NCI-H774 (cell line): ENCODE measurements around the gene ULK4.

ENCODE experiments used
- DNase-seq: peaks from one replicate; lab custom pipeline; 2025; lab: John Stamatoyannopoulos, UW

Gene ULK4

DNA sequence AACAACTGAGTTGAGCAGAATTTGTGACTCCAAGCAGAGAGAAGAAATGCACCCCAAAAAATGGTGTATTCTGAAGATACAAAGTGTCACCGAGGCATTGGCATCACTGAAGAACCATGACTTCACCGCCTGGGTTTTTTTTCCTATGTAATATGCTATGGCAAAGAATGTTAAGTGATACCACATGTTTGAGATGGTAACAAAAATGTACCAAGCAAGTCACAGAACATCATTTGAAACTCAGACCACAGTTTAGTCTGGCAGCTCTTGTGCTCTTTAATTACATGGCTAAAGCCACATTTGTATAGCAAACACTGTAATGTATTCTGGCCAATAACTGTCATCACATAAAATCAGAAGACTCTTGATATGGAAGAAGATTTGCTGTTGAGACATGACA lies 323.5 kb downstream of the ULK4 start:
- DNase-seq, result no peak

DNA sequence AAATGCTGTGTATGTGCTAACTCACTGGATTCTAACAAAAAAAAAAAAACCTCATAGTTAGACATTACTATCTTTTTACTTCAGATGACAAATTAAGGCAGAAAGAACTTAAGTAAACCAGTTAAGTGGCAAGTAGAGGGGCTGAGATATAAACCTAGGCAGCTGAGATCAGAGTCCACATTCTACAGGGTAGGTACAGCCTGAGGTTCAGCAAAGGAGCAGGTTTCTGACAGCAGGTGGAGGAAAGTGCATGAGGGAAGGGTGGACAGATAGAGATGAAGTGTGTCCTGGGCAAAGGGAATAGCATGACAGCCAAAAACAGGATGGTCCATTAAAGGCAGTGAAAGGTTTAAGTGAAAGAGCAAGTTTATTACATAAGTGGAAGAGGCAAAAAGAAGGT lies 329.2 kb downstream of the ULK4 start:
- no peak for DNase-seq

DNA sequence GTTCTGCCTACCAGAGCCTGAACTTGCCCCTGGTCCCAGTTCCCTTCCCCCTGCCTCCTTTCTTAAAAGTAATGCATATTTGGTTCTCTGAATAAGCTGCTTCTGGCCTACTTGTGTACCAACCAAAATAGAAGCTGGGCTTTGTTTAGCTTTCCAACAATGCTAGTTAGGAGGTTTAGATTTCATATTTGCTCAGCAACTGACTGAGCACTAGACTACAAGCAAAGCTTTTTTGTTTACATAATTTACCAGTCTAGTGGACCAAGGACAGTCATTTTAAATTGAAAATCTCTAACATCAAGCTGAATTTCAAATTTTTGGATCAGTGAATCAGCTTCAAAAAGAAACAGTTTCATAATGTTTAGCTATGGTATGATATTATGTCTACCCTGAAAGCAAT lies 331.2 kb downstream of the ULK4 start:
- DNase-seq, result peak; percentile 3

DNA sequence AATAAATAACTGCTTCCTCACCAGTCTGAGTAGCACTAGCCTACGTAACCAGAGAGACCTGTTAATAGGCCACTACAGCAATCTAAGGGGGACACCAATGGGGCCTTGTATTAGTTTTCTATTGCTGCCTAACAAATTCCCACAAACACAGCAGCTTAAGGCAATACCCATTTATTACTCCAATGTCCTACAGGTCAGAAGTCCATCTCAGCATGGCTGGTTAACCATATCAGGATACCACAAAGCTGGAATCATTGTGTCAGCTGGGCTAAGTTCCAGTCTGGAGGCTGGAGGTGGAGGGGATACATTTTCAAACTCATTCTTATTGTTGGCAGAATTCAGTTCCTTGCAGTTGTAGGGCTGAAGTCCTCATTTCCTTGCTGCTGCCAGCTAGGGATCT lies 331.9 kb downstream of the ULK4 start:
- no peak for DNase-seq

DNA sequence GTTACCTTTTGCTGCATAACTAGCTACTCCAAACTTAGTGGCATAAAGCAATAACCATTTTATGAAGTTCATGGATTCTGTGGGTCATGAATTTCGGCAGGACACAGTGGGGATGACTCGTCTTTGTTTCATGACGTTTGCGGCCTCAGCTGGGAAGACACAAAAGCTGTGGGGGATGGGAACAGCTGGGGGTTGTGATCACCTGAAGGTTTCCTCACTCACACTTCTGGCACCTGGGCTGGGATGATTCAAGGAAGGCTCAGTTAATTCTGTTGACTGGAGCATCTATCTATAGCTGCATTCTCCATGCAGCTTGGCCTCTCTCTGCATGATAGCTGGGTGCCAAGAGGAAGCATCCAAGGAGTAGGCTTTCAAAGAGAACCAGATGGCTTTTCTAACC lies 332.8 kb downstream of the ULK4 start:
- DNase-seq, result no peak

DNA sequence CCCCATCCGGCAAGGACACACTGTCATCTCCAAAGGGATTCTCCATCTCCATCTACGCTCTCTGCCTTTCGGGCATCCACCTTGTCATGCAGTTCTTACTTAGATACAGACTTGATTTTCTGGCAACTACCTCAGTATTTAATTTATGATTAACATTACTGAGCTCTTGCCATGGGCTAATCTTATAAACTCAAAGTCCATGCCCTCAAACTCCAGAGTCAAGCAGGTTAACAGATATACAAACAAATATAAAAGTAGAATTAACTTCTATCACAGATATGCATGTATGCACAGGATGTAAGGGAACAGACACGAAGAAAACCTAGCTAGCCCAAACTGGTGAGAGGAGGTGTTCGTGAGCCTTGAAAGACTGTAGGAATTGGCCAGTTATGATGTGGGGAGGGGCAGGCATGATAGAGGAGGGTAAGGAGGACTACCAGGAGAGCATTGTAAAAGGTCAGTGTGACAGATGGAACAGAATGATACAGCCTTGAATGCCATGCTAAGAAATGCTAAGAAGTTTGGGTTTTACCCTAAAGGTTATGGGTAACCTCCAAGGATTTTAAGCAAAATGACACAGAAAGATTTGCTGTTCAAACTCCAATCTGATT lies 334.3 kb downstream of the ULK4 start:
- no peak for DNase-seq

DNA sequence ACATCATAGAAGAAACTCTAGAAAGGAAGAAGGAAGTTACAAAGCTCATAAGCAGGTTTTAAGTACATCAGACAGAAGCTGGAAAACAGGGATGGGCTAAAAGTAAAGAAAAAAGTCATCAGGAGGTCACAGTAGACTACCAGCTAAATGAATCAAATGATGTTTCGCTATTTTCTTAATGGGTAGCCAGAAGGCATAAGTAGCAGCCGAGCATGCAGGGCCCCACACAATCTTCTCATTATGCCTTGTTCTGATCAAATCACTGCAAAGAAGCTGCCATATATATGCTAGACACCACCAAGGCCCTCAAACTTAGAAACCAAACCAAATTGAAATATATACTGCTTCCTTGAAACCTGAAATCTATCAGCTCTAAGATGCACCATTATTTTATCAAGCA lies 349.1 kb downstream of the ULK4 start:
- DNase-seq, result no peak

DNA sequence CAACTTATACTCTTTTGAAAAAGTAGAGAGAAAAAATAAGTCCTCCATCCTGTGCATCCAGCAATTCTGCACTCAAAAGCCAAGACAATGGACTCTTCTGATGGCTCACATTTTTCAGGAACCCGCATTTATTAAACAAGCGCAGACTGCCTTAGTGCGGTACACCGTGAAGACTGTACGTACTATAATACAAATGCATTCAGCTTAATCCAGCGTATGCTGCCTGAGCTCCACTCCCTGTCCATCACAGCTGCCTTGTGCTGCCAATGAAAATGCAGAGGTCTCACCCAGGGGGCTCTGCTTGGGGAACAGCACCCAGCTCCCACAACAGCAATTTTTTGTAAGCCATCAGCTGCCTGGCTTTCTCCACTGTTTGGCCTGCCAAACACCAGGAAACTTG lies 350.9 kb downstream of the ULK4 start:
- DNase-seq, result no peak

DNA sequence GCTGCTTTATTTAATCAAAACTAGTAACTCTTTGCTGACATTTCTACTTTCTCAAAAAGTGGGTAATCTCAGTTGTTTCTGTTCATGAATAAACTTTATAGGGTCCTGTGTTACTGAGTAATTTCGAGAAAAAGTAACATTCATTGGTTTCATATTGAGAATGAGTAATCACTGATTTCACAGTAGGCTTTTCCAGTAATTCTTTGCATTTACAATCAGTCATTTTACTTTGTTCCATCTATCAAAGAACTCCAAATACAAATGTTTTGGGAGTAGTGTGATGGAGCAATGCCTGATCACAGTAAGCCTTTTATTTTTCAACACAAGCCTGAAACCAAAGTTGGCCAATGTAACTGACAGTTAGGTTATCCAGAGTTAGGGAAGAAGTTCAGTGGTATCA lies 353.6 kb downstream of the ULK4 start:
- no peak for DNase-seq

DNA sequence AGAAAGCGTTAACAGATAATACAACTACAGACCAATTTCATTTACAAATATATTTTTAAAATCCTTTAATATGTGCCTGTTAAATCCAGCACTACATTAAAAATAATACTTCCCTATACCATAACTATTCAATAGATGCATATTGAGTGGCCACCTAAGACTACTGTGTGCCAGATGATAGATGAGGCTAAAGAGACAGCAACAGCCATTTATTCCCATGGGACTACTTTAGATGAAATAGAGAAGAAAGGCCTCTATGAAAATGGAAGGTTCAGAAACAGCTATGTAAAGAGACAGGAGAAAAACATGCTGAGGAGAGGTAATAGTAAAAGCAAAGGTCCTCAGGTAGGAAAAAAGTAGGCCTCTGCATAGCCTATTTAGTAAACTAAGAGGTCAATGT lies 358.1 kb downstream of the ULK4 start:
- DNase-seq, result no peak

DNA sequence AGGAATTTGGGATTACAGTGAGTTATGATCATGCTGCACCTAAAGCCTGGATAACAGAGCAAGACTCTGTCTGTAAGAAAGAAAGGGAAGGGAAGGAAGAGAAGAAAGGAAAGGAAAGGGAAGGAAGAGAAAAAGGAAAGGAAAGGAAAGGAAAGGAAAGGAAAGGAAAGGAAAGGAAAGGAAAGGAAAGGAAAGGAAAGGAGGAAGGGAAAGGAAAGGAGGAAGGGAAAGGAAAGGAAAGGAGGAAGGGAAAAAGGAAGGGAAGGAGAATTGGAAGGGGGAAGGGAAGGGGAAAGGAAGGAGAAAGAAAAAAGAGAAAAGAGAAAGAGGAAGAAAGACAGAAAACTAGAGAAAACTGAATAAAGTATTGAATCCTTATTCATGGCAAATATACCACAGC lies 359.8 kb downstream of the ULK4 start:
- no peak for DNase-seq

DNA sequence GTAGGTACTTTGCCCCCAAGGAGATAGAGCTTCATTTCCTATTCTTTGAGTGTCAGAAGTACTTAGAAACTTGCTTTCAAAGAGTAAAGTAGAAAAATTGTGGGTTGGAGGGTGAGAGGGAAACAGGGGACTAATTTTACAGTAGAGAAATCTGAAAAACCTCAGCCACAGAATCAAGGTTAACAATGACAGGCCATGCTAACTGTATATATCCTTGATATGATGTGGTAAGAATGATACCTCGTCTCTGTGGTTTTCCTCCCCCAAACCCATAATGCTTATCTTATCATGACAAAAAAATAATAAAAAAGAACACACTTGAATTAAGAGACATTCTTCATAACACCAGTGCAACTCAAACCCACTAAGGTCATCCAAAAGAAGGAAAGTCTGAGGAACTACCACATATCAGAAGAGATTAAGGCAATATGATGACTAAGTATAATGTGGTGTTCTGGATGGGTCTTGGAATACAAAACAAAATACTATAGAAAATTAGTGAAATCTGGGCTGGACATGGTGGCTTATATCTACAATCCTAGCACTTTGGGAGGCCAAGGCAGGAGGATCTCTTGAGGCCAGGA lies 360.4 kb downstream of the ULK4 start:
- no peak for DNase-seq

DNA sequence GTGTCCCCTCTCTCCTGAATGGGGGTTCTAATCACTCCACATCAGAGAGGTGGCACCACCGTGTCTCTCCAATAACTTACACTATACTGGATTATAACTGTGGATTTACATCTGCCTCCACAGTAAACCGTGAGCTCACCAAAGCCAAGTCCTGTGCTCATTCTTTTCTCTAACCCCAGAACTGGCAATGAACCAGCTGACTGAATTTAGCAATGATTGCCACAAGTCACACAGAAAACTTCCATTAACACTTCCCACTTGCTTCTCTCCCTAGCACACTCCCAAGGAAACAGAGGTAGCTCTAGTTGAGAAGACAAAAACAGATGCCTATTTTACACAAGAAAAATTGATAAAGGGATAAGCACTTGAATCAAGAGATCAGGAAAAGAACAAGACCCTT lies 361.3 kb downstream of the ULK4 start:
- DNase-seq, result no peak

DNA sequence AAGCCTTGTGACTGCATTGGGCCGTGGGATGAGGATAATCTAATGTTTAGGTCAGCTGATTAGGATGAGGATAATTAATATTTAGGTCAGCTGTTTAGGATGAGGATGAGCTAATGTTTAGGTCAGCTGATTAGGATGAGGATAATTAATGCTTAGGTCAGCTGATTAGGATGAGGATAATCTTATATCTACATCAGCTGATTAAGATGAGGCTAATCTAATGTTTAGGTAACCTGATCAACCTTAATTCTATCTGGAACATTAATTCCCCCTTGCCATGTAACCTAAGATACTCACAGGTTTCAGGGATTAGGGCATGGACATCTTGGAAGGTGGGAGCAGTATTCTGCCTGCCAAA lies 362.8 kb downstream of the ULK4 start:
- DNase-seq, result no peak

DNA sequence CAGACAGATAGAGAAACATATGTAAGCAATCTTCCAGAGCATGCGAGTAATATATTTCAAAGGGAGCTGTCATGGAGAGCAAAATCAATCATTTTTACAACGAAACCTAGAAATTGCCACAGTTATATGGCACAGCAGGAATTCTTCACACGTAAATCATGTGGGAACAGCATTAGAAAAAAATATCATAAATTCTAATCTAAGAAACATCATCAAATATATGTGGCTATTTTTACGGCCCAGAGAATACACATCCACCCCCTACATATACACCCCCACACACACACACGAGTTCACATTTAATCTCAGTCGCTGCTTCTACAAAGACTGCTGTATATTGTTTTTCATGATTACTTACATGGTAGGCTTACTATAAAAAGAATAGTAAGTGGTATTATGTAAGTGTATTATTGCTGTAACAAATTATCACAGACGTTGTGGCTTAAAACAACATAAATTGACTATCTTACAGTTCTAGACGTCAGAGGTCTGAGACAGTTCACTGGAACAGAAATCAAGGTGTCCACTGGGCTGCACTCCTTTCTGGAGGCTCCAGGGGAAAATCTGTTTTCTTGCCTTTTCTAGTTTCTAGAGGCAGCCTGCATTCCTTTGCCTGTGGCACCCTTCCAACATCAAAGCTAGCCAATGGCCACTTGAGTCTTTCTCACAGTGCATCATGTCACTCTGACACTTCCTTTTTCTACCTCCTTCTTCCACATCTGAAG lies 363.3 kb downstream of the ULK4 start:
- DNase-seq, result no peak

DNA sequence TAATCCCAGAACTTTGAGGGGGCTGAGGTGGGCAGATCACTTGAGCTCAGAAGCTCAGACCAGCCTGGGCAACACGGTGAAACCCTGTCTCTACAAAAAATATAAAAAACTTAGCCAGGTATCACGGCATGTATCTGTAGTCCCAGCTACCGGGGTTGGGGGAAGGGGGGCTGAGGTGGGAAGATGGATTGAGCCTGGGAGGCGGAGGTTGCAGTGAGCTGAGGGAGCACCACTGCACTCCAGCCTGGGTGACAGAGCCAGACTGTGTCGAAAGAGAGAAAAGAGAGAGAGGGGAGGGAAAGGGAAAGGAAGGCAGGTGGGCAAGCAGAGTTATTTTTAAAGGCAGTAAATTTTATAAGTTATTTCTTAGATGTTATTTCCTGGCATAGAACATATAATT lies 368.1 kb downstream of the ULK4 start:
- no peak for DNase-seq

DNA sequence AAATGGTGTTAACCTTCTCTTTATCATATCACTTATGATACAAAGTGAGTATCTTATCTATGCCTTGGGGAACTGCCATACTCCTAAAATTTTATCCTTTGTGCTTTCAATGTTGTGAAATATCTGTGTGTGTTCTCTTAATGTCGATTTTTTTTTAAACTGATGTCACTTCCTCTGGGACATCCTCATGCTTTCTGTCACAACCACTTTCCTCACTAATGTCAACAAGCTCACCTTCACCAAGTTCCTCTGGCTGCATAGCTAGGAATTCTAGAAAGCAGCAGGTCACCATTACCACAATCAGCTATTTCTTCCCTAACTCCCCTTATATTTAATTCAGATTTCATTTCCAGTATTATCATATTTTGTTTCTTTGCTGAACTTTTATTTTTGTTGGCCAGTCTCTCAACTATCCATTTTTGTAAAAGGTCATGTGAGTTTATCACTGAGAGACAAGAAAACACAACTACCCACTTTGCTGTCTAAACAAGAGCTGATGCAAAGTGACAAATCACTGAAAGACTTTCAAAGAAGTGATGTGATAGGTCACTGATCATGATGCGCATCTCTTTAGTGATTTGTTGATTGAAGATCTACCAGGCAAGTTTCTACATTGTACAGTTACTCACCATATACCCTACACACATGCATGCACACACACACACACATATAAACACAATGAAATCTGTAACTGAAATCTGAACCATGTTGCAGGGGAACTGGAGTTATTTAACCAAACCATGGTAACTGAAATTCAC lies 369.0 kb downstream of the ULK4 start:
- DNase-seq, result no peak

DNA sequence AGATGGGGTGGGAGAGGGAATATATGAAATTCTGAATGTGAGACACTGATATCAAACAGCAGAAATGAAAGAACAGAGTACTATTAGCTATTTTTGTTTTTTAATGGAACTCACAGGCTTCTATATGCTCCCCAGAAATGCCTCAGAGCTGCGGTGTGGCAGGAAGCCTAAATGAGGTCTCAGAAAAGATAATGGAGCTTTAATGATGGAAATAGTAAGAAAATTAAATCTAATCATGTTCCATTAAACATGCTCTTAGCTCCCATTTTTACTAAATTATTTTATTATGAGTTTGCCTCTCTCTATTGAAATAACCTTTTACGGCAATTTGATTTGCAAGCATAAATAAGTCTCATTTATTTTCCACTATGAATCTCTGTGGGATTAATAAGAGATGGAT lies 378.9 kb downstream of the ULK4 start:
- DNase-seq, result no peak

DNA sequence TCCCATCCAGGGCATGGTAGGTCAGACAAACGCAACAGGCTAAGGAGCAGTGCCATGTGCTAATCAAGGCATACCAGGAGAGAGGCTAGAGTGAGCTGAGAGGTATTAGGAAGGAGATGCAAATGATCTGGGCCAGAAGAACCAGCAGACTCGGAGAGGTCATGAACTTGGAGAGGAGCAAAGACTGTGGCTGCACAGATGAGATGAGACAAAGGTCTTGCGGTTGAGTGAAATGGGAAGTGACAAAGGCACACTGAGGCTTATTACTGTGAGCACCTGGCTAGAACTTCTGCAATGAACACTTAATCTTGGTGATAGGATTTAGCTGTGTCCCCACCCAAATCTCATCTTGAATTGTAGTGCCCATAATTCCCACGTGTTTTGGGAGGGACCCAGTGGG lies 380.2 kb downstream of the ULK4 start:
- DNase-seq, result no peak

DNA sequence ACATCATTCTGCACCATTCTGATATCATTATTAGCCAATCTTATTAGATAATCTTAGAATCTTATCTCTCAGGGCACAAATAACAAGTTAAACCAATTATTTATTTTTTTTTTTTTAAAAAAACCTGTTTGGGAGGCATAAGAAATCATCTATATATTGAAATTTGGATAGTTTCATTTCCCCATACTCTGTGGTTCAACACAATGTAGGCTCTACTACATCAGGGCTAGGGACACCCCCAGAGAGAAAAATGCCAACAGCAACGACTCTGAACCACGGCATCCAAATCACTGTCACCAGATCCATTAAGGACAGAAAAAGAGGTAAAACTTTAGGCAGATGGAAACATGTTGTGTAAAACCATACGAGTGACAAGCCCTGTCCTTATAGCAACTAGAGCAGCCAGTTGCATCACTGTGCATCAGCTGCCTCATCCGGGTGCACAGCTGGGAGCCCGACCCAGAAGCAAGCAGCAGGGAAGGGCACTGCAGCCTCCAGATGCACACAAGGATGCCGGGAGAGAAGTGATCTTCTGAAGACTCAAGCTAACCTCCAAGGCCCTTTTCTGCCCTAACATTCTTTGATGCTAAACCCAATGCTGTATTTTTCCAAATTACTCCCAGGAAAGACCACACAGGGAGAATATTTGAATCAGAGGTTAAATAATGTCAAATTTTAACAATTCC lies 381.5 kb downstream of the ULK4 start:
- DNase-seq, result no peak

DNA sequence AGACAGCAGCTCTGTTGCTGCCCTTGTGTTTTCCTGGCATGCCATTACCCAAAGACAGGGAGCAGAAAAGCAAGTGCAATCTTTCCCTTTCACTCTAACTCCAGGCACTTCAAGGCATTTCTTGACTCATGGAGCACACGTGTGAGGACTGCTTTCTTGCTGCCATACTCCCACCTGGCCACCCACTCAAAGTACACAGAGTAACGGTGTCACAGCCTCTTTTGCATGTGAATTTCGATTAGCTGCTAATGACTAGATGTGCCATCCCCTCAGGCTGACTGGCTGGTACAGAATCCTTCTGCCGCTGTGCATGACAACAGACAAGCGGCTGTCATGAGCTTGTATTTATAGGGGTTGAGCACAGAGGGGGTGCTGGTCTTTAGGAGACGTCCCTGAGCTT lies 382.0 kb downstream of the ULK4 start:
- no peak for DNase-seq

DNA sequence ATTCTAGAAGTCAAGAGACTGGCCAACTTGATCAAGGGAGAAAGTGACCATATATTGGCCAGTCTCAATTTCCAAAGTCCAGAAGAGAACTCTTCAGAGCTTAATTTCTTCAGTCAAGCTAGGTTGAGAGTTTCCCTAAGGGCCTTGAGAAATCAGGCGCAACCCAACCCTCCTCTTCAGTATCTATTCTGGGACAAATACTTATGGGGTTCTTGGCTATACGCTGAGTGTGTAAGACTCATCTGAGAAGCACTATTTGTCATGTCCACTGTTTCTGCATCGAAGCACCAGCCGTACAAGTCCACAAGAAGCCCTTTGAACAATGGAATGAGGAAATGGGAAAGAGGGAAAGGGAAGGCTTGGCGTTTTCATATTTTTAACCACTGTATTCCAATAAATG lies 383.1 kb downstream of the ULK4 start:
- no peak for DNase-seq

DNA sequence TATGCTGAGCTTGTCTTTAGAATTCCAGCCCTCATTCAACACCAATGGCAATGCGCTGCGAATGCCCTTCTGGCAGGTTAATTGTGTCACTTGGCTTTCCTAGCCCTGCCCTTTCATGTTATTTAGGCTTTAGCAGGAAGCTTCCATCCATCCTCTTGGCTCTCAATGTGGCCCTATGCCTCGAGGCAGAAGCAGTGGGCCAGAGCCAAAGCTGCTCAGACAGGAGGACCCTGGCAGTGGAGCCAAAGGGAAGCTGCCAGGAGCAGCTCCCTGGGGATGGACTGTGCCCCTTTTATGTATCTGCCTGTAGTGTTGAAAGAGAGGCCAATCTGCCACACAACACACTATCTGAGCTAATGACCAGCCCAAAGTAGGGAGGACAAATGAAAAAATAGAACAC lies 386.2 kb downstream of the ULK4 start:
- no peak for DNase-seq
